H9 (cell line): Measurements from ENCODE around the gene RASA3. TPM values are rescaled to one million over a fixed set of nuclear protein-coding genes. Genes with fewer than 3 reads are reported as not detected.
A peak's percentile ranks its signal among the peaks of the same experiment; 100 is the strongest.

ENCODE experiments used
- DNase-seq: peaks from one replicate; pipeline ENCODE4 v3.0.0-alpha.2; 2017
- H2AFZ ChIP-seq: one replicate; pipeline ENCODE4 v1.6.1; 2013; ENCODE audit warnings: mild to moderate bottlenecking, low read length, control low read depth, moderate library complexity
- H2AK5ac ChIP-seq: 2 replicates; pipeline ENCODE4 v1.6.1; 2013; ENCODE audit warnings: low read length, control low read depth, mixed read lengths; ENCODE audit not compliant: insufficient read length
- H2BK120ac ChIP-seq: one replicate; pipeline ENCODE4 v1.6.1; 2013; ENCODE audit warnings: low read depth, mild to moderate bottlenecking, low read length, control low read depth, inconsistent platforms; ENCODE audit not compliant: poor library complexity, severe bottlenecking
- H2BK12ac ChIP-seq: 2 replicates; pipeline ENCODE4 v1.6.1; 2013; ENCODE audit warnings: low read length, control low read depth, mixed read lengths, low read depth; ENCODE audit not compliant: insufficient read length
- H2BK15ac ChIP-seq: 2 replicates; pipeline ENCODE4 v1.6.1; 2013; ENCODE audit warnings: low read depth, low read length, control low read depth
- H2BK20ac ChIP-seq: one replicate; pipeline ENCODE4 v1.6.1; 2013; ENCODE audit warnings: low read depth, mild to moderate bottlenecking, low read length, control low read depth, inconsistent platforms; ENCODE audit not compliant: poor library complexity, severe bottlenecking
- H2BK5ac ChIP-seq: 2 replicates; pipeline ENCODE4 v1.6.1; 2013; ENCODE audit warnings: low read length, control low read depth, mixed read lengths; ENCODE audit not compliant: insufficient read length
- H3K14ac ChIP-seq: 2 replicates; pipeline ENCODE4 v1.6.1; 2013; ENCODE audit warnings: low read length, control low read depth; ENCODE audit not compliant: insufficient read depth
- H3K18ac ChIP-seq: 2 replicates; pipeline ENCODE4 v1.6.1; 2013; ENCODE audit warnings: low read depth, mild to moderate bottlenecking, mixed read lengths, low read length, control low read depth; ENCODE audit not compliant: insufficient read length
- H3K23ac ChIP-seq: 2 replicates; pipeline ENCODE4 v1.6.1; 2013; ENCODE audit warnings: low read length, control low read depth, mixed read lengths, low read depth; ENCODE audit not compliant: insufficient read length
- H3K23me2 ChIP-seq: 2 replicates; pipeline ENCODE4 v1.6.1; 2013; ENCODE audit warnings: low read depth, mild to moderate bottlenecking, mixed read lengths, low read length, control low read depth; ENCODE audit not compliant: insufficient read length, poor library complexity, severe bottlenecking
- H3K27ac ChIP-seq: 2 replicates; pipeline ENCODE4 v1.5.1; 2013; ENCODE audit warnings: low read length, control low read depth, mixed read lengths, low read depth; ENCODE audit not compliant: insufficient read length
- H3K27me3 ChIP-seq: 2 replicates; pipeline ENCODE4 v1.6.1; 2013; ENCODE audit warnings: low read length, control low read depth, inconsistent platforms; ENCODE audit not compliant: insufficient read depth
- H3K4ac ChIP-seq: 2 replicates; pipeline ENCODE4 v1.6.1; 2013; ENCODE audit warnings: low read depth, mild to moderate bottlenecking, control low read depth, inconsistent platforms, low read length, moderate library complexity
- H3K4me1 ChIP-seq: 2 replicates; pipeline ENCODE4 v1.6.1; 2013; ENCODE audit warnings: low read length, control low read depth, inconsistent platforms; ENCODE audit not compliant: insufficient read depth
- H3K4me2 ChIP-seq: 2 replicates; pipeline ENCODE4 v1.6.1; 2013; ENCODE audit warnings: low read length, control low read depth, mixed read lengths; ENCODE audit not compliant: insufficient read length, insufficient read depth
- H3K56ac ChIP-seq: 2 replicates; pipeline ENCODE4 v1.6.1; 2013; ENCODE audit warnings: low read depth, mild to moderate bottlenecking, mixed read lengths, low read length, control low read depth; ENCODE audit not compliant: insufficient read length
- H3K79me1 ChIP-seq: 2 replicates; pipeline ENCODE4 v1.6.1; 2013; ENCODE audit warnings: low read depth, mild to moderate bottlenecking, moderate library complexity, low read length, control low read depth, inconsistent platforms; ENCODE audit not compliant: insufficient read depth, poor library complexity, severe bottlenecking
- H3K79me2 ChIP-seq: 2 replicates; pipeline ENCODE4 v1.6.1; 2013; ENCODE audit warnings: low read length, control low read depth, inconsistent platforms; ENCODE audit not compliant: insufficient read depth
- H3K9ac ChIP-seq: 2 replicates; pipeline ENCODE4 v1.6.1; 2013; ENCODE audit warnings: low read length, control low read depth, mixed read lengths; ENCODE audit not compliant: insufficient read length; ENCODE audit errors: extremely low read depth
- H3K9me3 ChIP-seq: one replicate; pipeline ENCODE4 v1.6.1; 2013; ENCODE audit warnings: low read depth, low read length, inconsistent platforms; ENCODE audit not compliant: control insufficient read depth
- H3T11ph ChIP-seq: one replicate; pipeline ENCODE4 v1.6.1; 2013; ENCODE audit warnings: mild to moderate bottlenecking, low read length, control low read depth, inconsistent platforms
- H4K20me1 ChIP-seq: one replicate; pipeline ENCODE4 v1.6.1; 2013; ENCODE audit not compliant: control insufficient read depth, insufficient read length, insufficient read depth
- H4K5ac ChIP-seq: 2 replicates; pipeline ENCODE4 v1.6.1; 2013; ENCODE audit warnings: low read depth, mild to moderate bottlenecking, mixed read lengths, low read length, control low read depth; ENCODE audit not compliant: insufficient read length
- H4K8ac ChIP-seq: replicated peaks from 2 replicates; pipeline ENCODE4 v1.6.1; 2013; ENCODE audit warnings: low read length, control low read depth, mixed read lengths, low read depth; ENCODE audit not compliant: insufficient read length
- H4K91ac ChIP-seq: 2 replicates; pipeline ENCODE4 v1.6.1; 2013; ENCODE audit warnings: low read depth, mild to moderate bottlenecking, moderate library complexity, mixed read lengths, low read length, control low read depth; ENCODE audit not compliant: insufficient read length
- H3K27ac Mint-ChIP-seq, 3 experiments: 2 replicates in 2 of 3; 3 replicates in 1 of 3; pipeline ENCODE4 v1.8.0; 2020 to 2021; ENCODE audit warnings: mixed read lengths in 3 of 3, mild to moderate bottlenecking in 1 of 3, moderate library complexity in 1 of 3
- H3K27me3 Mint-ChIP-seq: 2 replicates; pipeline ENCODE4 v1.8.0; 2021; ENCODE audit warnings: low read depth, mild to moderate bottlenecking, moderate library complexity, mixed read lengths
- H3K36me3 Mint-ChIP-seq, 3 experiments: 2 replicates in 2 of 3; 3 replicates in 1 of 3; pipeline ENCODE4 v1.8.0; 2020 to 2021; ENCODE audit warnings: low read depth in 3 of 3, mixed read lengths in 3 of 3; ENCODE audit not compliant: insufficient read depth in 1 of 3
- H3K4me1 Mint-ChIP-seq, 2 experiments: 2 replicates each; pipeline ENCODE4 v1.8.0; 2020; ENCODE audit warnings: mixed read lengths in 2 of 2
- H3K4me3 Mint-ChIP-seq, 2 experiments: 2 replicates in 1 of 2; 3 replicates in 1 of 2; pipeline ENCODE4 v1.8.0; 2020 to 2021; ENCODE audit warnings: mild to moderate bottlenecking in 2 of 2, mixed read lengths in 2 of 2, moderate library complexity in 1 of 2
- H3K9me3 Mint-ChIP-seq, 2 experiments: 2 replicates in 1 of 2; 3 replicates in 1 of 2; pipeline ENCODE4 v1.8.0; 2020; ENCODE audit warnings: mild to moderate bottlenecking in 2 of 2, mixed read lengths in 2 of 2, moderate library complexity in 1 of 2
- WGBS: extraction: QIAGEN DNeasy Blood & Tissue Kit; methylation state at CpG from one replicate; pipeline ENCODE4 v1.1.7; 2013; ENCODE audit warnings: missing lambda C conversion rate, low lambda C conversion rate, mixed read lengths; ENCODE audit not compliant: insufficient read length; ENCODE audit errors: extremely low coverage; 5-methylcytosine and 5-hydroxymethylcytosine counted together
- total RNA-seq: library from RNA; stranded (reverse); gene quantifications from 2 replicates; pipeline ENCODE4 v1.2.1, GENCODE V29; 2021
- TF ChIP-seq, protein P1 (sequence below): fragments of 200-600 bp; sonication (generic); conservative IDR thresholded peaks from 3 replicates; pipeline ENCODE4 v1.8.0; 2021; ENCODE audit warnings: antibody characterized with exemption, mild to moderate bottlenecking

Gene RASA3
- total RNA-seq, 1 experiment from 2014 or later, result 12.3 TPM

GRCh38 chr13:114087430-114087829 lies 45.0 kb downstream of the RASA3 start:
- no peak overlapping the region for H2BK20ac ChIP-seq
- no peak overlapping the region for H2AK5ac ChIP-seq
- no peak overlapping the region for H3K4ac ChIP-seq
- H2BK120ac ChIP-seq, result no peak overlapping the region
- no peaks in the 10 kb centered on the region for H3K23me2 ChIP-seq
- no peaks in the 10 kb centered on the region for H3K27me3 ChIP-seq
- H4K91ac ChIP-seq, result no peak overlapping the region
- H4K20me1 ChIP-seq, result peaks cover 6% of the 10 kb centered on the region
- H2BK5ac ChIP-seq, result no peak overlapping the region
- Mint-ChIP-seq H3K27me3 (no peaks in the 10 kb centered on the region), H3K27ac (no peak overlapping the region), H3K4me1 (peaks cover 17 to 42% of the 10 kb centered on the region in 2 experiments), H3K36me3 (peaks cover 0 to 22% (median 11%) of the 10 kb centered on the region in 3 experiments; a peak in 4 of 7 replicates), H3K4me3 (0 out of 5 replicates have a peak overlapping the region, but pooled peaks of 1 of the 2 experiments have one; percentile 42), H3K9me3 (peaks cover 20 to 22% of the 10 kb centered on the region in 2 experiments)
- no peak overlapping the region for H4K5ac ChIP-seq
- no peak overlapping the region for H3T11ph ChIP-seq
- no peak overlapping the region for H3K14ac ChIP-seq
- no peak overlapping the region for H3K9ac ChIP-seq
- H3K79me1 ChIP-seq, result no peaks in the 10 kb centered on the region
- no peak overlapping the region for H3K27ac ChIP-seq
- DNase-seq, result no peak
- no peaks in the 10 kb centered on the region; the same call in 1 of the 2 replicates for H3K79me2 ChIP-seq
- H3K4me2 ChIP-seq, result peak overlapping the region; percentile 22
- no peaks in the 10 kb centered on the region for H3K9me3 ChIP-seq
- WGBS, result no CpG with 5 or more reads among the region's 18 CpGs
- no peak overlapping the region for H2BK12ac ChIP-seq
- H2AFZ ChIP-seq, result no peak overlapping the region
- no peak overlapping the region for H4K8ac ChIP-seq
- no peak overlapping the region for H3K56ac ChIP-seq
- no peak overlapping the region for H3K18ac ChIP-seq
- no peak overlapping the region for H2BK15ac ChIP-seq
- H3K23ac ChIP-seq, result no peak overlapping the region
- TF ChIP-seq, protein P1, sequence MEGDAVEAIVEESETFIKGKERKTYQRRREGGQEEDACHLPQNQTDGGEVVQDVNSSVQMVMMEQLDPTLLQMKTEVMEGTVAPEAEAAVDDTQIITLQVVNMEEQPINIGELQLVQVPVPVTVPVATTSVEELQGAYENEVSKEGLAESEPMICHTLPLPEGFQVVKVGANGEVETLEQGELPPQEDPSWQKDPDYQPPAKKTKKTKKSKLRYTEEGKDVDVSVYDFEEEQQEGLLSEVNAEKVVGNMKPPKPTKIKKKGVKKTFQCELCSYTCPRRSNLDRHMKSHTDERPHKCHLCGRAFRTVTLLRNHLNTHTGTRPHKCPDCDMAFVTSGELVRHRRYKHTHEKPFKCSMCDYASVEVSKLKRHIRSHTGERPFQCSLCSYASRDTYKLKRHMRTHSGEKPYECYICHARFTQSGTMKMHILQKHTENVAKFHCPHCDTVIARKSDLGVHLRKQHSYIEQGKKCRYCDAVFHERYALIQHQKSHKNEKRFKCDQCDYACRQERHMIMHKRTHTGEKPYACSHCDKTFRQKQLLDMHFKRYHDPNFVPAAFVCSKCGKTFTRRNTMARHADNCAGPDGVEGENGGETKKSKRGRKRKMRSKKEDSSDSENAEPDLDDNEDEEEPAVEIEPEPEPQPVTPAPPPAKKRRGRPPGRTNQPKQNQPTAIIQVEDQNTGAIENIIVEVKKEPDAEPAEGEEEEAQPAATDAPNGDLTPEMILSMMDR, result no peak
- no peaks in the 10 kb centered on the region; the same call in 1 of the 2 replicates for H3K4me1 ChIP-seq
